SU-DHL-6 (cell line): ENCODE measurements around the gene ZNF292.

Source experiments
- CTCF ChIP-seq: fragments of 200-600 bp; sonication (generic); IDR thresholded peaks from one replicate; pipeline ENCODE4 v1.5.1; 2017; ENCODE audit warnings: antibody characterized with exemption, mild to moderate bottlenecking, low read length, moderate library complexity; ENCODE audit not compliant: insufficient read depth, poor library complexity, severe bottlenecking
- EZH2phosphoT487 ChIP-seq: fragments of 200-600 bp; sonication (generic), shearing (Covaris generic); conservative IDR thresholded peaks from 2 replicates; pipeline ENCODE4 v1.6.1; 2018; ENCODE audit warnings: mild to moderate bottlenecking, antibody characterized with exemption, low read length, moderate library complexity, mixed read lengths

GRCh38 chr6:87281426-87281825 lies 126.1 kb downstream of the ZNF292 start:
- TF ChIP-seq CTCF (no peak), EZH2phosphoT487 (no peak)
